Prostate gland (tissue), 2 donors: ENCODE results near the gene KRT33A. TPM values are rescaled to one million over a fixed set of nuclear protein-coding genes. Genes with fewer than 3 reads are reported as not detected.
"Not testable (repeated sequence)": the region's sequence is repeated elsewhere in the genome, so short reads cannot be mapped to it uniquely, and the experiment has no call there.

Experiments used
- DNase-seq: peaks from one replicate; pipeline ENCODE4 v3.0.0-alpha.2; 2019; ENCODE audit warnings: low spot score
- H3K27ac ChIP-seq, 2 donors: fragments of 200-600 bp; sonication (generic); 2 replicates each; pipeline ENCODE4 v1.5.1; 2017 to 2019
- H3K27me3 ChIP-seq: fragments of 200-600 bp; sonication (generic); replicated peaks from 2 replicates; pipeline ENCODE4 v1.5.1; 2019; ENCODE audit not compliant: insufficient read depth
- H3K36me3 ChIP-seq, 2 donors: fragments of 200-600 bp; sonication (generic); 1 replicate in 1 of 2; 2 replicates in 1 of 2; pipeline versions ENCODE4 v1.5.1 to v1.8.1; 2017 to 2019
- H3K4me1 ChIP-seq: fragments of 200-600 bp; sonication (generic); replicated peaks from 2 replicates; pipeline ENCODE4 v1.5.1; 2019
- H3K4me3 ChIP-seq, 2 donors: fragments of 200-600 bp; sonication (generic); 2 replicates each; pipeline ENCODE4 v1.5.1; 2017 to 2019
- H3K9me3 ChIP-seq: fragments of 200-600 bp; sonication (generic); 2 replicates; pipeline ENCODE4 v1.5.1; 2017
- CTCF ChIP-seq, 4 experiments: fragments of 200-600 bp in 2 of 4; fragments of 450-650 bp in 2 of 4; sonication (generic) in 2 of 4; IDR thresholded peaks; 1 replicate in 3 of 4; 2 replicates in 1 of 4; pipeline ENCODE4 v1.5.1; 2016 to 2019; ENCODE audit warnings: antibody characterized with exemption in 4 of 4, mild to moderate bottlenecking in 2 of 4, moderate library complexity in 2 of 4
- POLR2A ChIP-seq: fragments of 450-650 bp; IDR thresholded peaks from one replicate; pipeline ENCODE4 v1.6.1; 2016; ENCODE audit warnings: antibody characterized with exemption, mild to moderate bottlenecking
- POLR2AphosphoS5 ChIP-seq: sonication (generic); formaldehyde crosslinking; IDR thresholded peaks from one replicate; pipeline ENCODE4 v1.6.1; 2017; ENCODE audit warnings: antibody characterized with exemption
- WGBS: methylation state at CpG from one replicate; pipeline ENCODE4 v1.1.5; 2018; 5-methylcytosine and 5-hydroxymethylcytosine counted together
- intact Hi-C: fragments of 100-400 bp; cut with DNase I; formaldehyde crosslinking; loops from one replicate; pipeline ENCODE4 v1.14.2; 2022
- total RNA-seq, 2 donors: library from RNA; depleted of rRNA; stranded (reverse); fragments of >200 nt; gene quantifications; one replicate each; pipeline ENCODE4 v1.1.0, GENCODE V29; 2016

KRT33A gene
- total RNA-seq = not detected

- H3K36me3 ChIP-seq, H3K27me3 ChIP-seq, H3K4me3 ChIP-seq, intact Hi-C loops, H3K27ac ChIP-seq, H3K4me1 ChIP-seq, DNase-seq, H3K9me3 ChIP-seq: not testable (repeated sequence)
- 94% methylated on average over 16 of the region's 16 CpGs for WGBS
Observed at GRCh38 chr17:41350381-41350878, at the start of gene KRT33A. Gene KRT33A (minus strand): TSS chr17:41350828. CDS start chr17:41350767, 61 bp downstream.

- intact Hi-C loops = no loop called here
- Histone ChIP-seq H3K4me1 (no peaks in the 10 kb centered on the region), H3K9me3 (no peaks in the 10 kb centered on the region), H3K27ac (no peak within 1 kb of the TSS), H3K4me3 (no peak within 1 kb of the TSS), H3K27me3 (no peaks in the 10 kb centered on the region), H3K36me3 (no peaks in the 10 kb centered on the region)
- DNase-seq = no peak
- TF ChIP-seq POLR2AphosphoS5 (no peak), POLR2A (no peak), CTCF (IDR thresholded peaks at IDR 0.05) (no peak)
- 95% methylated on average over 16 of the region's 16 CpGs for WGBS
Observed at GRCh38 chr17:41396996-41397660, 46.5 kb upstream of the KRT33A start, which contains the start of gene KRT31. Gene KRT31 (minus strand): TSS chr17:41397608. CDS start chr17:41397539, 69 bp downstream.

- H3K27ac ChIP-seq = no peak overlapping the region
- WGBS = 95% methylated on average over 7 of the region's 7 CpGs
- DNase-seq = no peak
- no peak for TF ChIP-seq POLR2A
- H3K36me3 ChIP-seq = no peaks in the 10 kb centered on the region
- H3K9me3 ChIP-seq = no peaks in the 10 kb centered on the region
- no peaks in the 10 kb centered on the region for H3K27me3 ChIP-seq
- intact Hi-C loops = no loop called here
- no peaks in the 10 kb centered on the region for H3K4me1 ChIP-seq
- H3K4me3 ChIP-seq = no peak overlapping the region
Observed at GRCh38 chr17:41396340-41396739, 45.7 kb upstream of the KRT33A start.

GRCh38 chr17:41395611-41396010, 45.0 kb upstream of the KRT33A start:
- H3K27ac ChIP-seq = no peak overlapping the region
- TF ChIP-seq CTCF (IDR thresholded peaks at IDR 0.05) = no peak
- TF ChIP-seq POLR2A = no peak
- no peak for TF ChIP-seq POLR2AphosphoS5
- intact Hi-C loops = no loop called here
- no peaks in the 10 kb centered on the region for H3K36me3 ChIP-seq
- 100% methylated on average over 1 of the region's 1 CpG for WGBS
- H3K9me3 ChIP-seq = no peaks in the 10 kb centered on the region
- no peak overlapping the region for H3K4me3 ChIP-seq
- DNase-seq = no peak
- no peaks in the 10 kb centered on the region for H3K27me3 ChIP-seq
- H3K4me1 ChIP-seq = no peaks in the 10 kb centered on the region

- DNase-seq, H3K27me3 ChIP-seq, H3K4me3 ChIP-seq, H3K27ac ChIP-seq, H3K36me3 ChIP-seq, intact Hi-C loops, H3K9me3 ChIP-seq, H3K4me1 ChIP-seq: not testable (repeated sequence)
- WGBS = 68% methylated on average over 9 of the region's 12 CpGs
Observed at GRCh38 chr17:41395044-41395443, 44.4 kb upstream of the KRT33A start.

- no peak overlapping the region for H3K27ac ChIP-seq
- DNase-seq = peak; percentile 16
- H3K4me3 ChIP-seq = no peak overlapping the region
- no peaks in the 10 kb centered on the region for H3K9me3 ChIP-seq
- no peak for TF ChIP-seq CTCF (IDR thresholded peaks at IDR 0.05)
- TF ChIP-seq POLR2AphosphoS5 = no peak
- no peak for TF ChIP-seq POLR2A
- intact Hi-C loops = no loop called here
- H3K4me1 ChIP-seq = no peaks in the 10 kb centered on the region
- H3K36me3 ChIP-seq = no peaks in the 10 kb centered on the region
- H3K27me3 ChIP-seq = no peaks in the 10 kb centered on the region
- 50% methylated on average over 10 of the region's 10 CpGs for WGBS
Observed at GRCh38 chr17:41394254-41394996, 43.8 kb upstream of the KRT33A start.
